Stimulated activated CD4-positive, alpha-beta T cell treated with anti-CD3 and anti-CD28 coated beads, Interleukin-4, amount 100 ng/mL, for 48 hours (primary cell): ENCODE data around the gene SUGCT.

ENCODE experiments used
- DNase-seq, 2 donors: peaks; one replicate each; pipeline ENCODE4 v3.0.0-alpha.2; 2020; ENCODE audit warnings: low read depth in 2 of 2

The SUGCT gene

GRCh38 chr7:40824461-40824860 is 689.7 kb downstream of the SUGCT start:
- no peak for DNase-seq

- DNase-seq, result no peak
Measured at GRCh38 chr7:40826411-40827221, 691.8 kb downstream of the SUGCT start.

- no peak for DNase-seq
Measured at GRCh38 chr7:40827222-40828085, 692.6 kb downstream of the SUGCT start.

GRCh38 chr7:40828686-40829600 is 694.1 kb downstream of the SUGCT start:
- DNase-seq, result no peak

GRCh38 chr7:40833191-40833887 is 698.5 kb downstream of the SUGCT start:
- DNase-seq, result no peak

GRCh38 chr7:40833888-40834234 is 699.1 kb downstream of the SUGCT start:
- DNase-seq, result no peak

GRCh38 chr7:40836218-40836617 is 701.4 kb downstream of the SUGCT start:
- no peak for DNase-seq

- DNase-seq, result no peak
Measured at GRCh38 chr7:40839881-40840280, 705.1 kb downstream of the SUGCT start.

GRCh38 chr7:40840990-40841389 is 706.2 kb downstream of the SUGCT start:
- DNase-seq, result no peak

- DNase-seq, result no peak
Measured at GRCh38 chr7:40842641-40843040, 707.8 kb downstream of the SUGCT start.

GRCh38 chr7:40843338-40843985 is 708.7 kb downstream of the SUGCT start:
- no peak for DNase-seq

GRCh38 chr7:40845943-40846342 is 711.1 kb downstream of the SUGCT start:
- no peak for DNase-seq

- no peak for DNase-seq
Measured at GRCh38 chr7:40847921-40848320, 713.1 kb downstream of the SUGCT start.

- DNase-seq, result no peak
Measured at GRCh38 chr7:40848541-40849221, 713.9 kb downstream of the SUGCT start.

GRCh38 chr7:40850017-40850416 is 715.2 kb downstream of the SUGCT start:
- DNase-seq, result no peak

GRCh38 chr7:40851001-40851400 is 716.2 kb downstream of the SUGCT start:
- no peak for DNase-seq

- no peak for DNase-seq
Measured at GRCh38 chr7:40859076-40859475, 724.3 kb downstream of the SUGCT start.

- no peak for DNase-seq
Measured at GRCh38 chr7:40859965-40860543, 725.2 kb downstream of the SUGCT start.

- no peak for DNase-seq
Measured at GRCh38 chr7:40865441-40866233, 730.8 kb downstream of the SUGCT start.
